H1 (cell line): ENCODE measurements around the gene SHH. TPM values are rescaled to one million over a fixed set of nuclear protein-coding genes. Genes with fewer than 3 reads are reported as not detected.
A peak's percentile ranks its signal among the peaks of the same experiment; 100 is the strongest.

Source experiments
- CTCF ChIA-PET: fragments of 300-600 bp; sonication (Branson Sonifier 250); formaldehyde crosslinking; loops from one replicate; lab custom pipeline; 2021; ENCODE audit not compliant: partially characterized antibody; lab: Charles Lee
- POLR2A ChIA-PET: fragments of 300-600 bp; sonication (Branson Sonifier 250); formaldehyde crosslinking; loops from one replicate; lab custom pipeline; 2021; ENCODE audit warnings: inconsistent platforms; ENCODE audit not compliant: partially characterized antibody; lab: Charles Lee
- DNase-seq, 2 experiments: peaks; one replicate each; pipeline versions ENCODE4 v3.0.0 to v3.0.0-alpha.2; 2010 to 2022; ENCODE audit warnings: low spot score in 2 of 2, low read depth in 1 of 2, mixed read lengths in 1 of 2
- FAIRE-seq: peaks from 2 replicates; lab custom pipeline; 2011; peaks lifted over from hg19 to GRCh38; lab: Jason Lieb, UNC
- H2AFZ ChIP-seq: 2 replicates; pipeline ENCODE4 v1.8.1; 2012; ENCODE audit warnings: low read length, inconsistent platforms
- H2AK5ac ChIP-seq: 2 replicates; pipeline ENCODE4 v1.6.1; 2013; ENCODE audit warnings: low read depth, low read length
- H2BK120ac ChIP-seq: replicated peaks from 2 replicates; pipeline ENCODE3; 2013; ENCODE audit warnings: low read depth, low read length, inconsistent platforms
- H2BK12ac ChIP-seq: 2 replicates; pipeline ENCODE4 v1.6.1; 2013; ENCODE audit warnings: low read depth, low read length
- H2BK15ac ChIP-seq: 2 replicates; pipeline ENCODE4 v1.6.1; 2013; ENCODE audit warnings: low read length
- H2BK20ac ChIP-seq: 2 replicates; pipeline ENCODE4 v1.6.1; 2013; ENCODE audit warnings: low read length
- H2BK5ac ChIP-seq: 2 replicates; pipeline ENCODE4 v1.6.1; 2013; ENCODE audit warnings: low read depth, low read length
- H3K14ac ChIP-seq: 2 replicates; pipeline ENCODE4 v1.6.1; 2013; ENCODE audit warnings: inconsistent platforms; ENCODE audit not compliant: insufficient read length
- H3K18ac ChIP-seq: 2 replicates; pipeline ENCODE4 v1.6.1; 2013; ENCODE audit warnings: low read length; ENCODE audit errors: extremely low read depth
- H3K23ac ChIP-seq: 2 replicates; pipeline ENCODE4 v1.6.1; 2013; ENCODE audit warnings: inconsistent platforms; ENCODE audit not compliant: insufficient read length
- H3K23me2 ChIP-seq: 2 replicates; pipeline ENCODE4 v1.6.1; 2013; ENCODE audit warnings: low read depth, low read length
- H3K27ac ChIP-seq: 2 replicates; pipeline ENCODE4 v1.6.1; 2011; ENCODE audit warnings: low read depth, low read length, inconsistent platforms
- H3K27me3 ChIP-seq, 4 experiments: replicated peaks in 1 of 4; 1 replicate in 1 of 4; 2 replicates in 3 of 4; pipeline versions ENCODE4 v1.6.1 to v1.8.1; 2011 to 2013; ENCODE audit warnings: low read length in 3 of 4, mild to moderate bottlenecking in 3 of 4, inconsistent platforms in 2 of 4, mixed read lengths in 2 of 4, moderate library complexity in 1 of 4; ENCODE audit not compliant: control insufficient read depth in 3 of 4, insufficient read depth in 3 of 4; ENCODE audit errors: extremely low read depth in 1 of 4
- H3K36me3 ChIP-seq, 4 experiments: 2 replicates each; pipeline versions ENCODE4 v1.6.1 to v1.8.1; 2011 to 2013; ENCODE audit warnings: mild to moderate bottlenecking in 4 of 4, low read length in 3 of 4, moderate library complexity in 2 of 4, control low read depth in 1 of 4, inconsistent platforms in 1 of 4; ENCODE audit not compliant: insufficient read depth in 4 of 4, control insufficient read depth in 2 of 4
- H3K4ac ChIP-seq: replicated peaks from 2 replicates; pipeline ENCODE3; 2013; ENCODE audit warnings: low read length, low read depth, mixed read lengths, inconsistent platforms; ENCODE audit not compliant: insufficient read length
- H3K4me1 ChIP-seq, 4 experiments: replicated peaks in 1 of 4; 1 replicate in 1 of 4; 2 replicates in 3 of 4; pipeline versions ENCODE4 v1.6.1 to v1.8.1; 2011 to 2013; ENCODE audit warnings: low read length in 3 of 4, inconsistent platforms in 2 of 4, mixed read lengths in 1 of 4; ENCODE audit not compliant: insufficient read depth in 4 of 4, control insufficient read depth in 3 of 4
- H3K4me2 ChIP-seq, 2 experiments: 2 replicates each; pipeline versions ENCODE4 v1.6.1 to v1.8.1; 2011 to 2013; ENCODE audit warnings: low read depth in 2 of 2, low read length in 2 of 2, control low read depth in 1 of 2, inconsistent platforms in 1 of 2, mild to moderate bottlenecking in 1 of 2; ENCODE audit not compliant: insufficient read depth in 1 of 2
- H3K4me3 ChIP-seq, 4 experiments: fragments of 200-600, 300-600 bp in 1 of 4; sonication (generic), shearing (Covaris generic), sonication (Bioruptor Twin) in 1 of 4; 2 replicates each; pipeline versions ENCODE4 v1.5.1 to v1.8.1; 2011 to 2016; ENCODE audit warnings: low read length in 4 of 4, low read depth in 3 of 4, control low read depth in 2 of 4, inconsistent platforms in 2 of 4, mild to moderate bottlenecking in 2 of 4, mixed read lengths in 1 of 4, moderate library complexity in 1 of 4; ENCODE audit not compliant: insufficient read depth in 2 of 4; ENCODE audit errors: extremely low read depth in 1 of 4
- H3K56ac ChIP-seq: replicated peaks from 2 replicates; pipeline ENCODE3; 2013; ENCODE audit warnings: low read depth, mild to moderate bottlenecking, mixed read lengths, low read length, inconsistent platforms; ENCODE audit not compliant: insufficient read length
- H3K79me1 ChIP-seq: 2 replicates; pipeline ENCODE4 v1.6.1; 2013; ENCODE audit warnings: low read depth, low read length, control low read depth
- H3K79me2 ChIP-seq, 2 experiments: 2 replicates each; pipeline versions ENCODE4 v1.6.1 to v1.8.1; 2012 to 2013; ENCODE audit warnings: low read length in 2 of 2, mild to moderate bottlenecking in 2 of 2, inconsistent platforms in 1 of 2; ENCODE audit not compliant: insufficient read depth in 2 of 2, control insufficient read depth in 1 of 2
- H3K9ac ChIP-seq, 4 experiments: replicated peaks in 1 of 4; 1 replicate in 1 of 4; 2 replicates in 3 of 4; pipeline versions ENCODE4 v1.6.1 to v1.8.1; 2011 to 2013; ENCODE audit warnings: low read depth in 3 of 4, low read length in 3 of 4, control low read depth in 2 of 4, mild to moderate bottlenecking in 2 of 4, moderate library complexity in 2 of 4, inconsistent platforms in 1 of 4; ENCODE audit errors: extremely low read depth in 1 of 4
- H3K9me3 ChIP-seq, 2 experiments: 2 replicates each; pipeline versions ENCODE4 v1.6.1 to v1.8.1; 2012 to 2013; ENCODE audit warnings: mild to moderate bottlenecking in 2 of 2, moderate library complexity in 2 of 2, control low read depth in 1 of 2, inconsistent platforms in 1 of 2, low read depth in 1 of 2, low read length in 1 of 2, mixed read lengths in 1 of 2; ENCODE audit not compliant: insufficient read depth in 2 of 2
- H4K20me1 ChIP-seq, 2 experiments: replicated peaks in 1 of 2; 2 replicates each; pipeline versions ENCODE3 to v1.8.1; 2011 to 2013; ENCODE audit warnings: inconsistent platforms in 2 of 2, low read length in 2 of 2, mild to moderate bottlenecking in 1 of 2; ENCODE audit not compliant: insufficient read depth in 2 of 2, control insufficient read depth in 1 of 2
- H4K5ac ChIP-seq: 2 replicates; pipeline ENCODE4 v1.6.1; 2013; ENCODE audit warnings: low read length, low read depth, mixed read lengths, inconsistent platforms; ENCODE audit not compliant: insufficient read length
- H4K8ac ChIP-seq: 2 replicates; pipeline ENCODE4 v1.8.0; 2013; ENCODE audit warnings: mild to moderate bottlenecking, moderate library complexity, low read length, inconsistent platforms; ENCODE audit not compliant: insufficient read depth; ENCODE audit errors: extremely low read depth
- H4K91ac ChIP-seq: replicated peaks from 2 replicates; pipeline ENCODE3; 2013; ENCODE audit warnings: low read length, mixed read lengths, inconsistent platforms; ENCODE audit not compliant: insufficient read length
- CBX8 ChIP-seq: fragments of 300-800, 300-1000 bp; sonication (generic); IDR thresholded peaks from 2 replicates; pipeline ENCODE4 v1.7.1; 2016; ENCODE audit warnings: low read depth, low read length, borderline replicate concordance
- CHD2 ChIP-seq: IDR thresholded peaks from 2 replicates; pipeline ENCODE4 v1.6.1; 2012; ENCODE audit warnings: low read length, improper control_type of control experiment
- EZH2 ChIP-seq: fragments of 200-600 bp; sonication (generic); IDR thresholded peaks from 2 replicates; pipeline ENCODE4 v1.7.1; 2012; ENCODE audit warnings: low read depth, mild to moderate bottlenecking, moderate library complexity, low read length, inconsistent platforms; ENCODE audit not compliant: severe bottlenecking
- RBBP5 ChIP-seq: IDR thresholded peaks from 2 replicates; pipeline ENCODE4 v1.7.1; 2012; ENCODE audit warnings: low read depth, mild to moderate bottlenecking, inconsistent platforms, low read length, moderate library complexity, borderline replicate concordance
- SIRT6 ChIP-seq: IDR thresholded peaks from one replicate; pipeline ENCODE4 v1.7.1; 2012; ENCODE audit warnings: low read length, inconsistent platforms
- SUZ12 ChIP-seq: fragments of 200-600 bp; sonication (generic); IDR thresholded peaks from 2 replicates; pipeline ENCODE4 v1.6.1; 2012; ENCODE audit warnings: mild to moderate bottlenecking, inconsistent platforms, low read length, moderate library complexity, mixed read lengths
- WGBS, 2 experiments: shearing (Covaris generic) in 1 of 2; methylation state at CpG; one replicate each; pipeline versions ENCODE4 v1.1.6 to v1.1.7; 2013 to 2015; ENCODE audit warnings: low lambda C conversion rate in 2 of 2, mixed read lengths in 2 of 2, inconsistent platforms in 1 of 2, low coverage in 1 of 2, missing lambda C conversion rate in 1 of 2; ENCODE audit not compliant: insufficient replicate concordance in 2 of 2, insufficient coverage in 1 of 2, insufficient read length in 1 of 2; ENCODE audit errors: extremely low coverage in 1 of 2, missing lambda C conversion rate in 1 of 2; 5-methylcytosine and 5-hydroxymethylcytosine counted together
- polyA plus RNA-seq, 7 experiments: library from polyadenylated mRNA; depleted of rRNA in 3 of 7; stranded (reverse) in 5 of 7; unstranded in 2 of 7; fragments of >200 nt in 5 of 7; fragments of 200-250 nt in 2 of 7; gene quantifications; 1 replicate in 5 of 7; 2 replicates in 1 of 7; 4 replicates in 1 of 7; pipeline versions ENCODE4 v1.2.1 to v1.2.3, GENCODE V29; 2011 to 2013; ENCODE audit warnings: missing spikeins in 2 of 7, mixed read lengths in 2 of 7
- total RNA-seq: library from RNA; stranded (reverse); fragmentation: NEBNext Ultra II Directional; extraction: Animal tissue kit (Norgen Biotek cat#: 25700); gene quantifications from 2 replicates; pipeline ENCODE4 v1.2.1, GENCODE V29; 2021
- TF ChIP-seq, protein P1 (sequence below): IDR thresholded peaks from 2 replicates; pipeline ENCODE4 v1.6.1; 2012; ENCODE audit warnings: inconsistent platforms
- TF ChIP-seq, protein P2 (sequence below), 3 experiments: IDR thresholded peaks; 1 replicate in 2 of 3; 2 replicates in 1 of 3; pipeline versions ENCODE4 v1.5.1 to v1.6.1; 2011; ENCODE audit warnings: low read length in 3 of 3, mild to moderate bottlenecking in 3 of 3, inconsistent platforms in 2 of 3, low read depth in 1 of 3, moderate library complexity in 1 of 3; ENCODE audit not compliant: insufficient read depth in 1 of 3; ENCODE audit errors: control extremely low read depth in 1 of 3

Gene SHH
- total and polyA plus RNA-seq, 2 of the 8 experiments (the other 6 are each of a cell fraction or from before 2014, with no cell fraction given) = not detected

DNA sequence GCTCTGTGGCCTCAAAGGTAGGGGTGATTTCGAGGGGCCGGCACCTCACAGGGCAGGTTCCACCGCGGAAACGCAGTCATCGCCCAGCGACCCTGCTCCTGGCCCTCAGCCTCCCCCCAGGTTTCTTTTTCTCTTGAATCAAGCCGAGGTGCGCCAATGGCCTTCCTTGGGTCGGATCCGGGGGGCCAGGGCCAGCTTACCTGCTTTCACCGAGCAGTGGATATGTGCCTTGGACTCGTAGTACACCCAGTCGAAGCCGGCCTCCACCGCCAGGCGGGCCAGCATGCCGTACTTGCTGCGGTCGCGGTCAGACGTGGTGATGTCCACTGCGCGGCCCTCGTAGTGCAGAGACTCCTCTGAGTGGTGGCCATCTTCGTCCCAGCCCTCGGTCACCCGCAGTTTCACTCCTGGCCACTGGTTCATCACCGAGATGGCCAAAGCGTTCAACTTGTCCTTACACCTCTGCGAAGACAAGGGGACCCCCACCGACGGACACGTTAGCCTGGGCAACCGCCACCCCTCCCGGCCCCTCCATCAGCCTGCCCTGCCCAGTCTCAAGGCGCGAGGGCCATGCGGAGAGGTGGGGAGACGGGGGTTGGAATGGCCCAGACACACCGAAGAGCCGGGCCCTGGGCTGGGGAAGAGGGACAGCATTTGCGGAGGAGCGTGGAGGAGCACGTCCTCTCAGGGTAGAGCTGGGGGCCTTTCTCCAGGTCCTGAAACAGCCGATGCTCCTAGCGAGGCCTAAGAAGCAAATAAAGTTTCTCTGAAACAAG is 6.0 kb downstream of the SHH start:
- H2BK15ac ChIP-seq = peak overlapping the region; percentile 99
- DNase-seq (no peak), FAIRE-seq (no peak)
- no peak overlapping the region for H3K14ac ChIP-seq
- H4K20me1 ChIP-seq = peaks cover 15 to 22% of the 10 kb centered on the region in 2 experiments
- H3K4me3 ChIP-seq = peak overlapping the region in 3 of 4 experiments; percentile 27 to 56 (median 36); a peak in 5 of 8 replicates
- H2BK12ac ChIP-seq = peak overlapping the region; percentile 93; the same call in 1 of the 2 replicates
- H4K5ac ChIP-seq = no peak overlapping the region
- H2BK5ac ChIP-seq = no peak overlapping the region; the same call in 1 of the 2 replicates
- H3K23ac ChIP-seq = no peak overlapping the region
- peaks cover 81 to 100% (median 97%) of the 10 kb centered on the region in 4 experiments for H3K27me3 ChIP-seq
- H3K9me3 ChIP-seq = peaks cover 0 to 8% of the 10 kb centered on the region in 2 experiments; a peak in 2 of 4 replicates
- no peak overlapping the region for H3K4ac ChIP-seq
- no peak overlapping the region for H3K56ac ChIP-seq
- H2AK5ac ChIP-seq = no peak overlapping the region; the same call in 1 of the 2 replicates
- no peak overlapping the region for H2AFZ ChIP-seq
- H3K79me1 ChIP-seq = no peaks in the 10 kb centered on the region
- H3K36me3 ChIP-seq = peaks cover 0 to 9% (median 0%) of the 10 kb centered on the region in 4 experiments; a peak in 2 of 8 replicates
- no peaks in the 10 kb centered on the region for H3K79me2 ChIP-seq
- H3K4me1 ChIP-seq = peaks cover 8 to 62% (median 41%) of the 10 kb centered on the region in 4 experiments
- no peak overlapping the region for H2BK120ac ChIP-seq
- no peak overlapping the region for H4K91ac ChIP-seq
- peaks cover 11% of the 10 kb centered on the region; the same call in 1 of the 2 replicates for H3K23me2 ChIP-seq
- no peak overlapping the region for H4K8ac ChIP-seq
- H3K9ac ChIP-seq = no peak overlapping the region
- POLR2A ChIA-PET = no interaction called here
- CTCF ChIA-PET = interaction anchor here (0.6 to 1.6 kb wide), 7 partner anchors 89 to 1201 kb away, joined by 3 to 7 read pairs (median 3); no protein-coding TSS in a partner anchor
- peak overlapping the region; percentile 40 to 73 for H3K4me2 ChIP-seq
- H3K18ac ChIP-seq = no peak overlapping the region; the same call in 1 of the 2 replicates
- H2BK20ac ChIP-seq = 0 out of 2 replicates have a peak overlapping the region, but pooled peaks have one; percentile 32
- 9% methylated on average over 41 of the region's 47 CpGs; no CpG with 5 or more reads in 1 of the 2 experiments for WGBS, 2 experiments
- no peak overlapping the region for H3K27ac ChIP-seq
- 0 out of 2 replicates have a peak, but pooled peaks have one; percentile 36 for TF ChIP-seq RBBP5
- peak; percentile 91 for TF ChIP-seq EZH2
- TF ChIP-seq CHD2 = no peak
- TF ChIP-seq, protein P1, sequence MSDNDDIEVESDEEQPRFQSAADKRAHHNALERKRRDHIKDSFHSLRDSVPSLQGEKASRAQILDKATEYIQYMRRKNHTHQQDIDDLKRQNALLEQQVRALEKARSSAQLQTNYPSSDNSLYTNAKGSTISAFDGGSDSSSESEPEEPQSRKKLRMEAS = peak; percentile 43; the same call in 1 of the 2 replicates
- TF ChIP-seq CBX8 = peak; percentile 54; the same call in 1 of the 2 replicates
- TF ChIP-seq, protein P2, sequence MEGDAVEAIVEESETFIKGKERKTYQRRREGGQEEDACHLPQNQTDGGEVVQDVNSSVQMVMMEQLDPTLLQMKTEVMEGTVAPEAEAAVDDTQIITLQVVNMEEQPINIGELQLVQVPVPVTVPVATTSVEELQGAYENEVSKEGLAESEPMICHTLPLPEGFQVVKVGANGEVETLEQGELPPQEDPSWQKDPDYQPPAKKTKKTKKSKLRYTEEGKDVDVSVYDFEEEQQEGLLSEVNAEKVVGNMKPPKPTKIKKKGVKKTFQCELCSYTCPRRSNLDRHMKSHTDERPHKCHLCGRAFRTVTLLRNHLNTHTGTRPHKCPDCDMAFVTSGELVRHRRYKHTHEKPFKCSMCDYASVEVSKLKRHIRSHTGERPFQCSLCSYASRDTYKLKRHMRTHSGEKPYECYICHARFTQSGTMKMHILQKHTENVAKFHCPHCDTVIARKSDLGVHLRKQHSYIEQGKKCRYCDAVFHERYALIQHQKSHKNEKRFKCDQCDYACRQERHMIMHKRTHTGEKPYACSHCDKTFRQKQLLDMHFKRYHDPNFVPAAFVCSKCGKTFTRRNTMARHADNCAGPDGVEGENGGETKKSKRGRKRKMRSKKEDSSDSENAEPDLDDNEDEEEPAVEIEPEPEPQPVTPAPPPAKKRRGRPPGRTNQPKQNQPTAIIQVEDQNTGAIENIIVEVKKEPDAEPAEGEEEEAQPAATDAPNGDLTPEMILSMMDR (IDR thresholded peaks at IDR 0.05; ENCODE audit: control extremely low read depth in 1 of 3, insufficient read depth in 1 of 3, low read depth in 1 of 3, low read length in 3 of 3) = peak in 1 of 3 experiments; percentile 17; a peak in 2 of 4 replicates
- TF ChIP-seq SIRT6 = no peak
- peak; percentile 82 for TF ChIP-seq SUZ12
